DOHH2 (cell line): ENCODE results near the gene PDE10A.

Source experiments
- H3F3A ChIP-seq: fragments of 200-600 bp; sonication (generic), shearing (Covaris generic); 2 replicates; pipeline ENCODE4 v1.6.0; 2016; ENCODE audit warnings: antibody characterized with exemption, mild to moderate bottlenecking; ENCODE audit not compliant: control insufficient read depth, insufficient read depth
- H3K27ac ChIP-seq: fragments of 200-600 bp; sonication (generic); 2 replicates; pipeline ENCODE4 v1.5.1; 2014; ENCODE audit warnings: low read depth, mild to moderate bottlenecking, low read length, moderate library complexity
- H3K27me3 ChIP-seq: fragments of 200-600 bp; sonication (generic); 2 replicates; pipeline ENCODE4 v1.6.1; 2014; ENCODE audit warnings: mild to moderate bottlenecking, low read length, mixed read lengths; ENCODE audit not compliant: control insufficient read depth
- H3K36me3 ChIP-seq: fragments of 200-600 bp; sonication (generic); 2 replicates; pipeline ENCODE4 v1.6.1; 2014; ENCODE audit warnings: mild to moderate bottlenecking, low read length, moderate library complexity, mixed read lengths; ENCODE audit not compliant: control insufficient read depth
- H3K4me1 ChIP-seq: fragments of 200-600 bp; sonication (generic); 2 replicates; pipeline ENCODE4 v1.6.1; 2014; ENCODE audit warnings: mild to moderate bottlenecking, low read length, mixed read lengths; ENCODE audit not compliant: control insufficient read depth
- H3K4me2 ChIP-seq: fragments of 200-600 bp; sonication (generic); 2 replicates; pipeline ENCODE4 v1.6.0; 2014; ENCODE audit warnings: mild to moderate bottlenecking, low read length, moderate library complexity
- H3K4me3 ChIP-seq: fragments of 200-600 bp; sonication (generic); 2 replicates; pipeline ENCODE4 v1.5.1; 2014; ENCODE audit warnings: mild to moderate bottlenecking, low read length, mixed read lengths
- H3K79me2 ChIP-seq: fragments of 200-600 bp; sonication (generic); 2 replicates; pipeline ENCODE4 v1.6.1; 2014; ENCODE audit warnings: mild to moderate bottlenecking, low read length, mixed read lengths; ENCODE audit not compliant: control insufficient read depth
- H3K9me2 ChIP-seq: fragments of 200-600 bp; sonication (generic); replicated peaks from 2 replicates; pipeline ENCODE4 v1.6.1; 2014; ENCODE audit warnings: mild to moderate bottlenecking, low read length, mixed read lengths; ENCODE audit not compliant: control insufficient read depth
- H3K9me3 ChIP-seq: fragments of 200-600 bp; sonication (generic); 2 replicates; pipeline ENCODE4 v1.6.1; 2014; ENCODE audit warnings: antibody characterized with exemption, low read length, mixed read lengths; ENCODE audit not compliant: control insufficient read depth, insufficient read depth
- H4K20me1 ChIP-seq: fragments of 200-600 bp; sonication (generic); 2 replicates; pipeline ENCODE4 v1.6.0; 2014; ENCODE audit warnings: low read depth, mild to moderate bottlenecking, antibody characterized with exemption, low read length, moderate library complexity; ENCODE audit not compliant: control insufficient read depth, insufficient read depth
- EZH2phosphoT487 ChIP-seq: fragments of 200-600 bp; sonication (generic); IDR thresholded peaks from 2 replicates; pipeline ENCODE4 v1.6.1; 2017; ENCODE audit warnings: borderline replicate concordance, mild to moderate bottlenecking, antibody characterized with exemption, low read length, moderate library complexity, mixed read lengths
- TF ChIP-seq, protein P1 (sequence below): fragments of 200-600 bp; sonication (generic); IDR thresholded peaks from one replicate; pipeline ENCODE4 v1.5.1; 2014; ENCODE audit warnings: antibody characterized with exemption, mild to moderate bottlenecking, low read depth, low read length; ENCODE audit not compliant: poor library complexity, severe bottlenecking

PDE10A gene

GRCh38 chr6:165515963-165516624 lies 146.9 kb downstream of the PDE10A start:
- H3K79me2 ChIP-seq: no peaks in the 10 kb centered on the region
- H4K20me1 ChIP-seq: no peaks in the 10 kb centered on the region
- H3K36me3 ChIP-seq: no peaks in the 10 kb centered on the region
- H3F3A ChIP-seq: no peaks in the 10 kb centered on the region
- H3K4me2 ChIP-seq: no peak overlapping the region
- H3K27ac ChIP-seq: no peak overlapping the region
- H3K9me2 ChIP-seq: no peaks in the 10 kb centered on the region; the same call in 1 of the 2 replicates
- H3K4me1 ChIP-seq: no peaks in the 10 kb centered on the region
- no peak overlapping the region for H3K4me3 ChIP-seq
- H3K27me3 ChIP-seq: no peaks in the 10 kb centered on the region
- no peak for TF ChIP-seq EZH2phosphoT487
- TF ChIP-seq, protein P1, sequence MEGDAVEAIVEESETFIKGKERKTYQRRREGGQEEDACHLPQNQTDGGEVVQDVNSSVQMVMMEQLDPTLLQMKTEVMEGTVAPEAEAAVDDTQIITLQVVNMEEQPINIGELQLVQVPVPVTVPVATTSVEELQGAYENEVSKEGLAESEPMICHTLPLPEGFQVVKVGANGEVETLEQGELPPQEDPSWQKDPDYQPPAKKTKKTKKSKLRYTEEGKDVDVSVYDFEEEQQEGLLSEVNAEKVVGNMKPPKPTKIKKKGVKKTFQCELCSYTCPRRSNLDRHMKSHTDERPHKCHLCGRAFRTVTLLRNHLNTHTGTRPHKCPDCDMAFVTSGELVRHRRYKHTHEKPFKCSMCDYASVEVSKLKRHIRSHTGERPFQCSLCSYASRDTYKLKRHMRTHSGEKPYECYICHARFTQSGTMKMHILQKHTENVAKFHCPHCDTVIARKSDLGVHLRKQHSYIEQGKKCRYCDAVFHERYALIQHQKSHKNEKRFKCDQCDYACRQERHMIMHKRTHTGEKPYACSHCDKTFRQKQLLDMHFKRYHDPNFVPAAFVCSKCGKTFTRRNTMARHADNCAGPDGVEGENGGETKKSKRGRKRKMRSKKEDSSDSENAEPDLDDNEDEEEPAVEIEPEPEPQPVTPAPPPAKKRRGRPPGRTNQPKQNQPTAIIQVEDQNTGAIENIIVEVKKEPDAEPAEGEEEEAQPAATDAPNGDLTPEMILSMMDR: no peak
- H3K9me3 ChIP-seq: no peaks in the 10 kb centered on the region

- no peaks in the 10 kb centered on the region for H3F3A ChIP-seq
- no peak overlapping the region for H3K27ac ChIP-seq
- TF ChIP-seq, protein P1: no peak
- no peaks in the 10 kb centered on the region for H3K4me1 ChIP-seq
- H3K79me2 ChIP-seq: no peaks in the 10 kb centered on the region
- no peak overlapping the region for H3K4me3 ChIP-seq
- no peaks in the 10 kb centered on the region; the same call in 1 of the 2 replicates for H3K9me2 ChIP-seq
- H3K9me3 ChIP-seq: no peaks in the 10 kb centered on the region
- H3K36me3 ChIP-seq: no peaks in the 10 kb centered on the region
- no peaks in the 10 kb centered on the region for H3K27me3 ChIP-seq
- no peaks in the 10 kb centered on the region for H4K20me1 ChIP-seq
- no peak overlapping the region for H3K4me2 ChIP-seq
Measured at GRCh38 chr6:165514621-165515020, 148.4 kb downstream of the PDE10A start.

DNA sequence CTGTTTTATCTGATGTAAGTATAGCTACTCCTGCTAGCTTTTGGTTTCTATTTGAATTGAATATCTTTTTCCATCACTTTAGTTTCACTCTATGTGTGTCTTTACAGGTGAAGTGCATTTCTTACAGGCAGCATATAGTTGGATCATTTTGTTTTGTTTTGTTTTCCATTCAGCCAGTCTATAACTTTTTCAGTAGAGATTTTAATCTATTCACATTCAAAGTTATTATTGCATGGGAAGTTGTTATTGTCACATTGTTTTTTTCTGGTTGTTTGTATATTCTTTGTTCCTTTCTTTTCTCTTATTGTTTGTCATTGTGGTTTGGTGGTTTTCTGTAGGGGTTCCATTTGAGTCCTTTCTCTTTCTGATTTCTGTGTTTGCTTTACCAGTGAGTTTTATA lies 151.2 kb downstream of the PDE10A start:
- H3K4me3 ChIP-seq: no peak overlapping the region
- H4K20me1 ChIP-seq: no peaks in the 10 kb centered on the region
- H3K36me3 ChIP-seq: no peaks in the 10 kb centered on the region
- H3K9me2 ChIP-seq: no peaks in the 10 kb centered on the region; the same call in 1 of the 2 replicates
- no peaks in the 10 kb centered on the region for H3K4me1 ChIP-seq
- no peak for TF ChIP-seq EZH2phosphoT487
- TF ChIP-seq, protein P1: no peak
- no peaks in the 10 kb centered on the region for H3F3A ChIP-seq
- H3K9me3 ChIP-seq: no peaks in the 10 kb centered on the region
- no peak overlapping the region for H3K27ac ChIP-seq
- no peaks in the 10 kb centered on the region for H3K79me2 ChIP-seq
- no peak overlapping the region for H3K4me2 ChIP-seq
- no peaks in the 10 kb centered on the region for H3K27me3 ChIP-seq
